Caco-2 (cell line): ENCODE measurements around the gene INSYN2B. TPM values are rescaled to one million over a fixed set of nuclear protein-coding genes. Genes with fewer than 3 reads are reported as not detected.

Source experiments
- BruUV-seq: library from RNA; stranded (reverse); fragments of 400-500 nt; replicated peaks from 2 replicates; lab custom pipeline; 2021; lab: Mats Ljungman, UMichigan
- CTCF ChIA-PET: fragments of 300-600 bp; sonication (Branson Sonifier 250); formaldehyde crosslinking; loops from one replicate; lab custom pipeline; 2022; ENCODE audit warnings: antibody characterized with exemption; lab: Charles Lee
- POLR2A ChIA-PET: fragments of 300-600 bp; sonication (Branson Sonifier 250); formaldehyde crosslinking; loops from one replicate; lab custom pipeline; 2022; ENCODE audit warnings: antibody characterized with exemption; lab: Charles Lee
- DNase-seq, 2 experiments: peaks; one replicate each; pipeline versions ENCODE4 v3.0.0 to v3.0.0-alpha.2; 2020 to 2022
- H3K27me3 ChIP-seq: replicated peaks from 2 replicates; pipeline ENCODE4 v1.6.0; 2011; ENCODE audit warnings: low read length; ENCODE audit not compliant: control insufficient read depth, insufficient read depth
- H3K36me3 ChIP-seq: 2 replicates; pipeline ENCODE4 v1.5.1; 2011; ENCODE audit warnings: low read length; ENCODE audit not compliant: control insufficient read depth, insufficient read depth
- H3K4me1 ChIP-seq: fragments of 250-450 bp; sonication (Bioruptor Pico); 2 replicates; pipeline ENCODE4 v1.5.1; 2020; ENCODE audit warnings: mild to moderate bottlenecking
- H3K4me3 ChIP-seq: 2 replicates; pipeline ENCODE4 v1.5.1; 2011; ENCODE audit warnings: low read depth, mild to moderate bottlenecking, control low read depth, low read length
- H3K9me3 ChIP-seq: fragments of 250-450 bp; sonication (Bioruptor Pico); 2 replicates; pipeline ENCODE4 v1.5.1; 2020; ENCODE audit warnings: mild to moderate bottlenecking, moderate library complexity
- H3K27ac Mint-ChIP-seq: one replicate; pipeline ENCODE4 v1.8.0; 2022; ENCODE audit warnings: mixed read lengths; ENCODE audit not compliant: unreplicated experiment
- H3K27me3 Mint-ChIP-seq: one replicate; pipeline ENCODE4 v1.8.0; 2022; ENCODE audit warnings: mixed read lengths; ENCODE audit not compliant: insufficient read depth, unreplicated experiment
- H3K36me3 Mint-ChIP-seq: one replicate; pipeline ENCODE4 v1.8.0; 2022; ENCODE audit warnings: mild to moderate bottlenecking, mixed read lengths; ENCODE audit not compliant: insufficient read depth, unreplicated experiment
- H3K4me1 Mint-ChIP-seq: one replicate; pipeline ENCODE4 v1.8.0; 2022; ENCODE audit warnings: low read depth, mixed read lengths; ENCODE audit not compliant: unreplicated experiment
- H3K4me3 Mint-ChIP-seq: one replicate; pipeline ENCODE4 v1.8.0; 2022; ENCODE audit warnings: mild to moderate bottlenecking, moderate library complexity, mixed read lengths; ENCODE audit not compliant: unreplicated experiment
- H3K9me3 Mint-ChIP-seq: one replicate; pipeline ENCODE4 v1.8.0; 2022; ENCODE audit warnings: mixed read lengths; ENCODE audit not compliant: unreplicated experiment
- CTCF ChIP-seq, 2 experiments: fragments of 200-600 bp in 1 of 2; IDR thresholded peaks; 1 replicate in 1 of 2; 2 replicates in 1 of 2; pipeline versions ENCODE4 v1.5.1 to v1.8.0; 2011 to 2022; ENCODE audit warnings: antibody characterized with exemption in 1 of 2, control low read depth in 1 of 2, inconsistent platforms in 1 of 2, low read depth in 1 of 2, low read length in 1 of 2, mild to moderate bottlenecking in 1 of 2, moderate library complexity in 1 of 2; ENCODE audit not compliant: insufficient read depth in 1 of 2, severe bottlenecking in 1 of 2, unreplicated experiment in 1 of 2
- intact Hi-C: fragments of 100-400 bp; cut with micrococcal nuclease; formaldehyde crosslinking; loops from one replicate; pipeline ENCODE4 v1.10.0; 2022; ENCODE audit not compliant: unreplicated experiment
- total RNA-seq: library from RNA; stranded (reverse); gene quantifications from 2 replicates; pipeline ENCODE4 v1.2.3, GENCODE V29; 2022

Gene INSYN2B
- total RNA-seq, 1 experiment from 2014 or later = not detected

- Mint-ChIP-seq H3K27me3 (no peaks in the 10 kb centered on the region), H3K4me1 (no peaks in the 10 kb centered on the region), H3K27ac (no peak overlapping the region), H3K9me3 (no peaks in the 10 kb centered on the region), H3K36me3 (no peaks in the 10 kb centered on the region), H3K4me3 (no peak overlapping the region)
- ChIA-PET POLR2A (no interaction called here), CTCF (no interaction called here)
- H3K4me1 ChIP-seq = no peaks in the 10 kb centered on the region
- H3K27me3 ChIP-seq = no peaks in the 10 kb centered on the region
- intact Hi-C loops = no loop called here
- H3K4me3 ChIP-seq = no peak overlapping the region
- no peaks in the 10 kb centered on the region for H3K9me3 ChIP-seq
- DNase-seq = no peak
- no peak for TF ChIP-seq CTCF (IDR thresholded peaks at IDR 0.05; ENCODE audit: insufficient read depth in 1 of 2, low read depth in 1 of 2, low read length in 1 of 2, severe bottlenecking in 1 of 2, unreplicated experiment in 1 of 2)
- H3K36me3 ChIP-seq = no peaks in the 10 kb centered on the region
- no TSS peak for BruUV-seq
Measured at GRCh38 chr5:169901896-169902295, 78.4 kb downstream of the INSYN2B start.

DNA sequence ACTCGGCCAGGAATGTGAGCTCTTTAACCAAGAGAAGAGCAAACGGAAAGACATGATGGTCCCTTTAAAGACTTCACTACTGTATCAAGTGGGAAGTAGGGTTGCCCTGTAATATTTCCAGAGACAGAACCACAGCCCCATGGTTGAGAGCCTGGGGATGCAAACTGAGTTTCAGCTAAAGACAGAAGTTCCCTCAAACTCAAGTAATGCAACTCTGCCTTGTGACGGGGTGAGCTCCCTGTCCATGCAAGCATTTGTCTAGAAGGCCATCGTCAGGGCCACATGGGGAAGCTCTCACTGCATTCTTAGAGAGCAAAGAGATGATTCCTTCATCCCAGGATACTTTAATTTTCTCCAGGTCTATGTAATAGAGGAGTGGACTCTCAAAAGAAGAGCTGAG lies 82.8 kb downstream of the INSYN2B start:
- no peak for TF ChIP-seq CTCF (IDR thresholded peaks at IDR 0.05; ENCODE audit: insufficient read depth in 1 of 2, low read depth in 1 of 2, low read length in 1 of 2, severe bottlenecking in 1 of 2, unreplicated experiment in 1 of 2)
- DNase-seq = no peak
- no TSS peak for BruUV-seq
- H3K27me3 ChIP-seq = no peaks in the 10 kb centered on the region
- no peaks in the 10 kb centered on the region for H3K4me1 Mint-ChIP-seq
- ChIA-PET CTCF (no interaction called here), POLR2A (no interaction called here)
- H3K36me3 Mint-ChIP-seq = no peaks in the 10 kb centered on the region
- H3K4me1 ChIP-seq = no peaks in the 10 kb centered on the region
- intact Hi-C loops = loop anchor here (10.0 kb wide), 1 partner anchor 193 kb away; no protein-coding TSS in a partner anchor
- no peak overlapping the region for H3K4me3 ChIP-seq
- H3K27ac Mint-ChIP-seq = no peak overlapping the region
- H3K36me3 ChIP-seq = no peaks in the 10 kb centered on the region
- H3K4me3 Mint-ChIP-seq = no peak overlapping the region
- H3K27me3 Mint-ChIP-seq = peaks cover 5% of the 10 kb centered on the region
- no peaks in the 10 kb centered on the region for H3K9me3 Mint-ChIP-seq
- no peaks in the 10 kb centered on the region for H3K9me3 ChIP-seq

GRCh38 chr5:169895926-169896325 lies 84.4 kb downstream of the INSYN2B start:
- no peak for TF ChIP-seq CTCF (IDR thresholded peaks at IDR 0.05; ENCODE audit: insufficient read depth in 1 of 2, low read depth in 1 of 2, low read length in 1 of 2, severe bottlenecking in 1 of 2, unreplicated experiment in 1 of 2)
- Mint-ChIP-seq H3K27me3 (peaks cover 9% of the 10 kb centered on the region), H3K4me1 (no peaks in the 10 kb centered on the region), H3K36me3 (no peaks in the 10 kb centered on the region), H3K27ac (no peak overlapping the region), H3K9me3 (no peaks in the 10 kb centered on the region), H3K4me3 (no peak overlapping the region)
- Histone ChIP-seq H3K4me1 (no peaks in the 10 kb centered on the region), H3K27me3 (no peaks in the 10 kb centered on the region; the same call in 1 of the 2 replicates), H3K9me3 (no peaks in the 10 kb centered on the region), H3K4me3 (no peak overlapping the region), H3K36me3 (no peaks in the 10 kb centered on the region)
- no peak for DNase-seq
- ChIA-PET CTCF (interaction anchor here (0.6 kb wide), 1 partner anchor 27 kb away, joined by 3 read pairs; no protein-coding TSS in a partner anchor), POLR2A (no interaction called here)
- intact Hi-C loops = loop anchor here (10.0 kb wide), 1 partner anchor 191 kb away; no protein-coding TSS in a partner anchor
- BruUV-seq = no TSS peak
